ENCODE measurements around the gene TET1.
"Not testable (repeated sequence)": the region's sequence is repeated elsewhere in the genome, so short reads cannot be mapped to it uniquely, and the experiment has no call there.

The TET1 gene

DNA sequence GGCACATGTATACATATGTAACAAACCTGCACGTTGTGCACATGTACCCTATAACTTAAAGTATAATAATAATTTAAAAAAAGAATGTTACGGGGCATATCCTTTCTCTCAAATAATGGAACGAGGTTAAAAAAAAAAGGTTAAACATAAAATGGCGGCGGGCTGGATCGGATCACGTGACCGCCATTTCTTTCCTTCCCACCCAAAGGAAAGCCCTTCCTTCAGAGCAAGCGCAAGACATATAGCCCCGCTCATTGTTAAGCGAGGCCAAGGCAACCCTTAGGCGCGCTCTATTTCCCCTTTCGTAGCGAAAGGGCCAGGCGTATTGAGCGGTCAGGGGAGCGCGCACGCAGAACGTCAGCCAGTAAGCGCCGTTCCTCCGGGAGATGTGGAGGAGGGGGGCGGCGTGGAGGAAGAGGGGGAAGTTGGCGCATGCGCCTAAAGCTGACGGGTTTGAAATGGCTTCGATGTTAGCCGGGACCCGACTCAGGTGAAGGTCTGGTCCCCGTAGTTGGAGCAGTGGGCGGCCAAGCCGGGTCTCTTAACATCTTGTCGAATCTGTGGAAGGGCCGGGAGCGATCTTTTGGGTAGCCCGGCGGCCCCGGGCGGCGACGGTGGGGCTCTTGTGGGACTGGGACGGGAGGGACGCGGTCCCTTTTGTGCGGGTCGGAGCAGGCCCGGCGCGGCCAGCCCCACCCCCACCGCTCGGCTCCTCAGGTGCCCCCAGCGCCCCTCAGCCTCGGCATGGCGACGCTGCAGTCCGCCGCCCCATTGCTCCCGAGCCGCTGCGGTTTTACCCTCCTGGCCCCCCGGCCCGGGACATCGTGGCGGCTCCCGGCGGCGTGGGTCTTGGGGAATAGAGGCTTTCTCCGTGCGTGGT lies 160.9 kb downstream of the TET1 start, which contains the start of gene CCAR1:
Gene CCAR1 (plus strand): TSS at position 447 of the 880 bp plus-strand sequence. CDS start 1,266 bp downstream, outside the sequence.
- peak; percentile 90 to 95 for DNase-seq

DNA sequence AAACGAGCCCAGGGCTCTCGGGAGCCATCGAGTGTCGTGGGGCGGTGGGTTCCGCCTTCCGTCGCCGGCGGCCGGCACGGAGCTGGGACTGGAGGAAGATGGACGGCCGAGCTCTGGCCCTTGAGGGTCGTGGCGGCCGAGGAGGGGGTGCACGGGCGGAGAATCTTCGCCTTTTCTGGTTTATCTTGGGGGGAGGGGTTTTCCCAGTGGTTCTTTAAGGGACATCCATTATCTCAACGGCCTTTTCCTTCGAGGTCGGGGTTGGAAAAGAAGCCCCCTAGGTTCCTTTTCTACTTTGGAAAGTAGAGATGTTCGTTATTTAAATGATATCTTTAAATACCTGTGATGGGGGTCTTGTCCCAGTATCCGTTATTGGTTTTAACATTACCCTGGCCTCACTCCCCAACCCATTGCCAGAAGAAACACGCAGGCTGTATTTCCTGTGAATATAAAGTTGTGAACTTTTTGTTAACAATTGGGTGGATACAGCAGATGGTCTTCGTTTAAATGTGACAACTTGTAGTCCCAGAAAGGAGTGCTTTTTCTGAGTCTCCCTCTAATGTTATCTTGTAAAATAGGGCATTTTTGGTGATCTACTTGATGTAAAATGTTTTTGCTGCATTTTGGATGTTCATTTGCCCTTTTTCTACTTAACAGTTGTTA lies 161.7 kb downstream of the TET1 start:
- DNase-seq = no peak

DNA sequence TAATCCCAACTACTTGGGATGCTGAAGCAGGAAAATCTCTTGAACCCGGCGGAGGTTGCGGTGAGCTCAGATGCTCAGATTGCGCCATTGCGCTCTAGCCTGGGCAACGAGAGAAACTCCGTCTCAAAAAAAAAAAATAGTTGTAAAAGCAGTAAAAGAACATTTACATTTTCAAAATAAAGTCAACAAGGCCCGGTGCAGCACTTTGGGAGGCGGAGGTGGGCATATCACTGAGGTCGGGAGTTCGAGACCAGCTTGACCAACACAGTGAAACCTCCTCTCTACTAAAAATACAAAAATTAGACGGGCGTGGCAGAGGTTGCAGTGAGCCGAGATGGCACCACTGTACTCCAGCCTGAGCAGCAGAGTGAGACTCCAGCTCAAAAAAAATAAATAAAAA lies 164.9 kb downstream of the TET1 start:
- DNase-seq = no peak

DNA sequence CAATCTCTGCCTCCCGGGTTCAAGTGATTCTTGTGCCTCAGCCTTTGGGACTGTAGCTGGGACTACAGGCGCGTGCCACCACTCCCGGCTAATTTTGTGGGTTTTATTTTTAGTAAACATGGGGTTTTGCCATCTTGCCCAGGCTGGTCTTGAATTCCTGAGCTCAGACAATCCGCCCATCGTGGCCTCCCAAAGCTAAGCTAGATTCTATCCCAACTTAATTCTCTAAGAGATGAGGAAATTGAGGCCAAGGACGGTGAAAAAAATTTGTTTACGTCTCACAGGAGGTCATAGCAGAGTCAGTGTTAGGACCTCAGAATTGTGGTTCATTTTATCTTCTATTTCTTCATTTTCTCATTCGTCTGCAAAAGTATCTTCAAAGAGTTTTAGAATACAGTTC lies 167.0 kb downstream of the TET1 start:
- DNase-seq = no peak

DNA sequence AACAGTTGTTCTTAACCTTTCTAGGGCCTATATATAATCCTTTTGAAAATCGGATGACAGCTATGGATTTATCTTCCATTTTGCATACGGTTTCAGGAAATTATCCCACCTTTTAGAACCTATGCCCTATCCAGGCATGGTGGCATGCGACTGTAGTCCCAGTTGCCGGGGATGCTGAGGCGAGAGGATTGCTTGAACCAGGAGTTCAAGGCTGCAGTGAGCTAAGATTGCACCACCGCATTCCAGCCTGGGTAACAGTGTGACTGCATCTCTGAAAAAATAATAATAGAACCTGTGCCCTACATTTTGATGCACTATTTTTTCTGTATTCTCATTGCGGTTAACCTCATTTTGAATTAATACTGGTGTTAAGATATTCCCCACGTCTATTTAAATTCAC lies 172.5 kb downstream of the TET1 start:
- DNase-seq = no peak

DNA sequence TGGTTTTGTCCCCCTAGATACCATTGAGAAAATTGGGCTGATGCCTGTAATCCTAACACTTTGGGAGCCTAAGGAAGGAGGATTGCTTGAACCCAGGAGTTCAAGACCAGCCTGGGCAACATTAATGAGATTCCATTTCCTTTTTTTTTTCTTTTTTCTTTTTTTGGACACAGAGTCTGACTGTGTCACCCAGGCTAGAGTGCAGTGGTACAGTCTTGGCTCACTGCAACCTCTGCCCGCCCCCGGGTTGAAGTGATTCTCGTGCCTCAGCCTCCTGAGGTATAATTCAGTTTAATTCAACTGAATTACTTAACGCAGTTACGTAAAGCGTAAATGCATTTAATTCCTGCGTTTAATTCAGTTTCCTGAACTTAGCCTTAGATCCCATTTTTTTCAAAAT lies 174.2 kb downstream of the TET1 start:
- no peak for DNase-seq

DNA sequence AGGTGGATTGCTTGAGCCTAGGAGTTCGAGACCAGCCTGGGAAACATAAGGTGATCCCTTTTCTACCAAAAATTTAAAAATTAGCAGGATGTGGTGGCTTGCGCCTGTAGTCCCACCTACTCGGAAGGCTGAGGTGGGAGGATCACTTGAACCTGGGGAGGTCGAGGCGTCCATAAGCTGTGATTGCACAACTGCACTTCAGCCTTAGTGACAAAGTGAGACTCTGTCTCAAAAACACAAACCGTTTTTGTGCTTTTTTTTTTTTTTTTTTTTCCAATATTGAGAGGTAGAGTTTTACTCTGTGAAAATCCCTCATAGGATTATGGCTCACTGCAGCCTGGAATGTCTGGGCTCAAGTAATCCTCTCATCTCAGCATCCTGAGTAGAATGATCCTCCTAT lies 175.0 kb downstream of the TET1 start:
- DNase-seq = no peak

DNA sequence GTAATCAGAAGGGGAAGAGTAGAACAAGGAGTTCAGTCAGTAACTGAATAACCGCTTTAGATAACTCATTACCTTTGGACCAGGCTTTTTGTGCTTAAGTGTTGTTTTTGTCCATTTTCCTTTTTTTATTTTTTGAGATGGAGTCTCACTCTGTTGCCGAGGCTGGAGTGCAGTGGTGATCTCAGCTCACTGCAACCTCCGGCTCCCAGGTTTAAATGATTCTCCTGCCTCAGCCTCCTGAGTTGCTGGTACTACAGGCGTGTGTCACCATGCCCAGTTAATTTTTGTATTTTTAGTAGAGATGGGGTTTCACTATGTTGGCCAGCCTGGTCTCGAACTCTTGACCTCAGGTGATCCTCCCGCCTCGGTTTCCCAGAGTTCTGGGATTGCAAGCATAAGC lies 175.6 kb downstream of the TET1 start:
- not testable (repeated sequence) for DNase-seq

DNA sequence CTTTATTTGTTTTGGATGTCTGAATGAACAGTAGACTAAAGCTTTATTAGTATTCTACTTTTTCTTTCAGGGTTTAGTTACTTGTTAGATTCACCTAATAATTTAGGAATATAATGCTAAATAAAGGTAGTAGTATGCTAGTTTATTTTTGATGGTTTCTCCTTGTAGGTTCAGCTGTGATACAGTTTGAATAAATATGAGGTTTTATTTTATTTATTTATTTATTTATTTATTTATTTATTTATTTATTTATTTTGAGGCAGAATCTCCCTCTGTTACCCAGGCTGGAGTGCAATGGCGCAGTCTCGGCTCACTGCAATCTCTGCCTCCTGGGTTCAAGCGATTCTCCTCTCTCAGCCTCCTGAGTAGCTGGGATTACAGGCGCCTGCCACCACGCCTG lies 180.5 kb downstream of the TET1 start:
- not testable (repeated sequence) for DNase-seq

DNA sequence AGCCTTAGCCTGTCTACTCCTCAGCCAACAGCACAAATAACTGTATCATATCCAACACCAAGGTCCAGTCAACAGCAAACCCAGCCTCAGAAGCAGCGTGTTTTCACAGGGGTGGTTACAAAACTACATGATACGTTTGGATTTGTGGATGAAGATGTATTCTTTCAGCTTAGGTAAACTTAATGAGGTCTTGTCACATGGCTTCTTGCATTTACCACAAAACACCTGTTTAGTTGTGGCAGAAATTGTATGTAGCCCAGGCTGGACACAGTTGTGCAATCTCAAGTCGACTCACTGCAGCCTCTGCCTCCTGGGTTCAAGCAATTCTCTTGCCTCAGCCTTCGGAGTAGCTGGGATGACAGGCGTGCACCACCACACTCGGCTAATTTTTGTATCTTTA lies 182.3 kb downstream of the TET1 start:
- DNase-seq = no peak

Data from NCI-H1930 (cell line).